Thyroid gland (tissue), 4 donors: ENCODE data around the gene MOGAT1.

Experiments
- CTCF ChIP-seq, 6 experiments: fragments of 200-600 bp in 3 of 6; fragments of 450-650 bp in 3 of 6; sonication (generic) in 3 of 6; IDR thresholded peaks; one replicate each; pipeline ENCODE4 v1.5.1; 2016 to 2019; ENCODE audit warnings: antibody characterized with exemption in 6 of 6, mild to moderate bottlenecking in 2 of 6, inconsistent platforms in 1 of 6, moderate library complexity in 1 of 6
- POLR2A ChIP-seq, 2 donors: fragments of 450-650 bp; IDR thresholded peaks; one replicate each; pipeline ENCODE4 v1.6.1; 2017; ENCODE audit warnings: antibody characterized with exemption in 2 of 2, mild to moderate bottlenecking in 2 of 2, moderate library complexity in 1 of 2

GRCh38 chr2:222722327-222722946 lies 51.0 kb downstream of the MOGAT1 start:
- TF ChIP-seq POLR2A (IDR thresholded peaks at IDR 0.05) (no peak), CTCF (IDR thresholded peaks at IDR 0.05) (no peak)
